K562 (cell line): ENCODE measurements around the gene FGGY. TPM values are rescaled to one million over a fixed set of nuclear protein-coding genes. Genes with fewer than 3 reads are reported as not detected.

ENCODE experiments used
- AFF1 ChIP-seq, 2 experiments: fragments of 450-650 bp; IDR thresholded peaks; 2 replicates each; pipeline ENCODE4 v1.6.1; 2018; ENCODE audit warnings: mild to moderate bottlenecking in 2 of 2, low read depth in 1 of 2; ENCODE audit not compliant: partially characterized antibody in 2 of 2
- ATF3 ChIP-seq, 2 experiments: fragments of 450-650 bp in 1 of 2; sonication (generic) in 1 of 2; formaldehyde crosslinking in 1 of 2; IDR thresholded peaks in 1 of 2; conservative IDR thresholded peaks in 1 of 2; 2 replicates each; pipeline versions ENCODE4 v1.6.1 to v1.8.1; 2016 to 2023; ENCODE audit warnings: mild to moderate bottlenecking in 2 of 2, moderate library complexity in 2 of 2, inconsistent platforms in 1 of 2, missing genetic modification reagents in 1 of 2
- CEBPG ChIP-seq, 3 experiments: fragments of 200-800 bp in 1 of 3; sonication (Bioruptor generic) in 1 of 3; sonication (generic) in 1 of 3; formaldehyde crosslinking in 1 of 3; IDR thresholded peaks in 2 of 3; conservative IDR thresholded peaks in 1 of 3; 2 replicates each; pipeline versions ENCODE4 v1.6.1 to v1.8.0; 2016 to 2022; ENCODE audit warnings: missing compliant biosample characterization in 2 of 3, missing genetic modification characterization in 2 of 3, mild to moderate bottlenecking in 1 of 3, missing genetic modification reagents in 1 of 3
- GABPB1 ChIP-seq: sonication (generic); formaldehyde crosslinking; IDR thresholded peaks from 2 replicates; pipeline ENCODE4 v1.8.0; 2022; ENCODE audit warnings: mild to moderate bottlenecking, missing genetic modification reagents
- ILK ChIP-seq: fragments of 450-650 bp; IDR thresholded peaks from 2 replicates; pipeline ENCODE4 v1.6.1; 2016; ENCODE audit warnings: missing genetic modification characterization, low read depth, mild to moderate bottlenecking, missing compliant biosample characterization, moderate library complexity, borderline replicate concordance
- JUN ChIP-seq, 2 experiments: sonication (generic) in 1 of 2; formaldehyde crosslinking in 1 of 2; IDR thresholded peaks; 2 replicates each; pipeline versions ENCODE4 v1.6.1 to v1.8.0; 2012 to 2022; ENCODE audit warnings: borderline replicate concordance in 2 of 2, mild to moderate bottlenecking in 2 of 2, improper control_type of control experiment in 1 of 2, low read depth in 1 of 2, low read length in 1 of 2, missing genetic modification reagents in 1 of 2
- L3MBTL2 ChIP-seq: fragments of 450-650 bp; IDR thresholded peaks from 2 replicates; pipeline ENCODE4 v1.6.1; 2016; ENCODE audit warnings: mild to moderate bottlenecking, moderate library complexity
- NR3C1 ChIP-seq: sonication (generic); formaldehyde crosslinking; IDR thresholded peaks from 2 replicates; pipeline ENCODE4 v1.8.1; 2022; ENCODE audit warnings: missing genetic modification reagents
- TSHZ1 ChIP-seq: fragments of 250-450 bp; sonication (Bioruptor Pico); IDR thresholded peaks from 2 replicates; pipeline ENCODE4 v1.4.0; 2020; ENCODE audit warnings: mild to moderate bottlenecking, moderate library complexity
- ZNF79 ChIP-seq: fragments of 250-450 bp; sonication (Bioruptor Pico); IDR thresholded peaks from 2 replicates; pipeline ENCODE4 v1.4.0; 2020; ENCODE audit warnings: low read depth, mild to moderate bottlenecking, moderate library complexity
- polyA plus RNA-seq, 8 experiments: library from polyadenylated mRNA; depleted of rRNA in 4 of 8; stranded (reverse) in 5 of 8; unstranded in 3 of 8; fragments of >200 nt; fragmentation: Nextera tagmentation in 2 of 8; fragmentation: Illumina TruSeq in 1 of 8; extraction: Ambion mirVana in 2 of 8; extraction: Trizol in 1 of 8; gene quantifications; 2 replicates each; pipeline versions ENCODE4 v1.2.1 to v1.2.3, GENCODE V29; 2011 to 2014; ENCODE audit warnings: inconsistent platforms in 1 of 8, missing spikeins in 1 of 8
- total RNA-seq, 7 experiments: library from RNA; depleted of rRNA in 6 of 7; stranded (reverse); fragments of >200 nt in 6 of 7; fragmentation: Illumina TruSeq in 2 of 7; extraction: Trizol in 2 of 7; gene quantifications; 2 replicates each; pipeline versions ENCODE4 v1.2.1 to v1.2.3, GENCODE V29; 2011 to 2021; ENCODE audit warnings: low replicate concordance in 1 of 7
- TF ChIP-seq, protein P1 (sequence below): sonication (generic); formaldehyde crosslinking; IDR thresholded peaks from 2 replicates; pipeline ENCODE4 v1.4.0; 2020; ENCODE audit warnings: mild to moderate bottlenecking, missing genetic modification reagents
- TF ChIP-seq, protein P2 (sequence below), 2 experiments: fragments of 200-800 bp in 1 of 2; sonication (Bioruptor generic) in 1 of 2; sonication (generic) in 1 of 2; formaldehyde crosslinking in 1 of 2; IDR thresholded peaks in 1 of 2; conservative IDR thresholded peaks in 1 of 2; 2 replicates each; pipeline versions ENCODE4 v1.5.0 to v1.6.1; 2016 to 2020; ENCODE audit warnings: missing compliant biosample characterization in 1 of 2, missing genetic modification characterization in 1 of 2, missing genetic modification reagents in 1 of 2

The FGGY gene
- total and polyA plus RNA-seq, 9 of the 15 experiments (the other 6 are each of a cell fraction or from before 2014, with no cell fraction given): 9.7 to 19.2 (median 12.6) TPM

GRCh38 chr1:59505596-59506028, 208.7 kb downstream of the FGGY start (continued):
- no peak for TF ChIP-seq TSHZ1 (CRISPR knock-in tag)
- no peak for TF ChIP-seq ILK (tag)
- TF ChIP-seq GABPB1: no peak
- TF ChIP-seq, protein P1, sequence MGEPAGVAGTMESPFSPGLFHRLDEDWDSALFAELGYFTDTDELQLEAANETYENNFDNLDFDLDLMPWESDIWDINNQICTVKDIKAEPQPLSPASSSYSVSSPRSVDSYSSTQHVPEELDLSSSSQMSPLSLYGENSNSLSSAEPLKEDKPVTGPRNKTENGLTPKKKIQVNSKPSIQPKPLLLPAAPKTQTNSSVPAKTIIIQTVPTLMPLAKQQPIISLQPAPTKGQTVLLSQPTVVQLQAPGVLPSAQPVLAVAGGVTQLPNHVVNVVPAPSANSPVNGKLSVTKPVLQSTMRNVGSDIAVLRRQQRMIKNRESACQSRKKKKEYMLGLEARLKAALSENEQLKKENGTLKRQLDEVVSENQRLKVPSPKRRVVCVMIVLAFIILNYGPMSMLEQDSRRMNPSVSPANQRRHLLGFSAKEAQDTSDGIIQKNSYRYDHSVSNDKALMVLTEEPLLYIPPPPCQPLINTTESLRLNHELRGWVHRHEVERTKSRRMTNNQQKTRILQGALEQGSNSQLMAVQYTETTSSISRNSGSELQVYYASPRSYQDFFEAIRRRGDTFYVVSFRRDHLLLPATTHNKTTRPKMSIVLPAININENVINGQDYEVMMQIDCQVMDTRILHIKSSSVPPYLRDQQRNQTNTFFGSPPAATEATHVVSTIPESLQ (CRISPR knock-in tag): no peak
- 0 out of 2 replicates have a peak, but pooled peaks have one; percentile 40 for TF ChIP-seq JUN (IDR thresholded peaks at IDR 0.05; ENCODE audit: borderline replicate concordance, low read depth, low read length)
- no peak for TF ChIP-seq JUN (CRISPR knock-in tag; IDR thresholded peaks at IDR 0.05; ENCODE audit: borderline replicate concordance)
- TF ChIP-seq, protein P2, sequence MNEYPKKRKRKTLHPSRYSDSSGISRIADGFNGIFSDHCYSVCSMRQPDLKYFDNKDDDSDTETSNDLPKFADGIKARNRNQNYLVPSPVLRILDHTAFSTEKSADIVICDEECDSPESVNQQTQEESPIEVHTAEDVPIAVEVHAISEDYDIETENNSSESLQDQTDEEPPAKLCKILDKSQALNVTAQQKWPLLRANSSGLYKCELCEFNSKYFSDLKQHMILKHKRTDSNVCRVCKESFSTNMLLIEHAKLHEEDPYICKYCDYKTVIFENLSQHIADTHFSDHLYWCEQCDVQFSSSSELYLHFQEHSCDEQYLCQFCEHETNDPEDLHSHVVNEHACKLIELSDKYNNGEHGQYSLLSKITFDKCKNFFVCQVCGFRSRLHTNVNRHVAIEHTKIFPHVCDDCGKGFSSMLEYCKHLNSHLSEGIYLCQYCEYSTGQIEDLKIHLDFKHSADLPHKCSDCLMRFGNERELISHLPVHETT (CRISPR knock-in tag; conservative IDR thresholded peaks at IDR 0.05 in 1 of 2, IDR thresholded peaks at IDR 0.05 in 1 of 2): 0 out of 4 replicates have a peak, but pooled peaks of 1 of the 2 experiments have one; percentile 48
- TF ChIP-seq ATF3 (IDR thresholded peaks at IDR 0.05): peak; percentile 70
- TF ChIP-seq ATF3 (CRISPR knock-in tag; conservative IDR thresholded peaks at IDR 0.05): no peak
- no peak for TF ChIP-seq NR3C1 (CRISPR knock-in tag)
- no peak for TF ChIP-seq AFF1 (IDR thresholded peaks at IDR 0.05; ENCODE audit: low read depth in 1 of 2, partially characterized antibody in 2 of 2)
- TF ChIP-seq L3MBTL2: no peak
- no peak for TF ChIP-seq CEBPG (CRISPR knock-in tag; IDR thresholded peaks at IDR 0.05)
- TF ChIP-seq CEBPG (tag; conservative IDR thresholded peaks at IDR 0.05 in 1 of 2, IDR thresholded peaks at IDR 0.05 in 1 of 2): no peak; a peak in 1 of 4 replicates
- TF ChIP-seq ZNF79 (CRISPR knock-in tag): no peak
